NB4 (cell line): ENCODE results near the gene DPYD.

ENCODE experiments used
- CTCF ChIP-seq: IDR thresholded peaks from one replicate; pipeline ENCODE4 v1.5.1; 2012; ENCODE audit warnings: low read depth, low read length
- POLR2A ChIP-seq: IDR thresholded peaks from 2 replicates; pipeline ENCODE4 v1.6.1; 2011; ENCODE audit warnings: mild to moderate bottlenecking; ENCODE audit not compliant: insufficient read length; ENCODE audit errors: extremely low read depth

- TF ChIP-seq CTCF (no peak), POLR2A (no peak)
Observed at GRCh38 chr1:97297611-97298010, 623.2 kb downstream of the DPYD start.
